Muscle layer of colon (tissue), 2 donors: ENCODE results near the gene NEDD4L.

Experiments
- H3K27ac ChIP-seq: one replicate; pipeline ENCODE4 v1.7.0; 2013; ENCODE audit warnings: low read depth, mild to moderate bottlenecking, low read length, moderate library complexity
- H3K27me3 ChIP-seq, 2 donors: one replicate each; pipeline ENCODE4 v1.7.0; 2013; ENCODE audit warnings: low read length in 2 of 2, mild to moderate bottlenecking in 2 of 2; ENCODE audit not compliant: insufficient read depth in 2 of 2, control insufficient read depth in 1 of 2
- H3K36me3 ChIP-seq: one replicate; pipeline ENCODE4 v1.7.0; 2013; ENCODE audit warnings: mild to moderate bottlenecking, low read length; ENCODE audit not compliant: insufficient read depth
- H3K4me1 ChIP-seq: one replicate; pipeline ENCODE4 v1.7.0; 2013; ENCODE audit warnings: mild to moderate bottlenecking, low read length; ENCODE audit not compliant: insufficient read depth
- H3K4me3 ChIP-seq, 2 donors: one replicate each; pipeline ENCODE4 v1.7.0; 2013; ENCODE audit warnings: low read length in 2 of 2, low read depth in 1 of 2, mild to moderate bottlenecking in 1 of 2, moderate library complexity in 1 of 2
- H3K9ac ChIP-seq: one replicate; pipeline ENCODE4 v1.7.0; 2013; ENCODE audit warnings: low read length
- H3K9me3 ChIP-seq: one replicate; pipeline ENCODE4 v1.7.0; 2013; ENCODE audit warnings: mild to moderate bottlenecking, low read length
- donor health status: abdominal sarcoma.
- donor health status: Adenocarcinoma of cecum.

NEDD4L gene

DNA sequence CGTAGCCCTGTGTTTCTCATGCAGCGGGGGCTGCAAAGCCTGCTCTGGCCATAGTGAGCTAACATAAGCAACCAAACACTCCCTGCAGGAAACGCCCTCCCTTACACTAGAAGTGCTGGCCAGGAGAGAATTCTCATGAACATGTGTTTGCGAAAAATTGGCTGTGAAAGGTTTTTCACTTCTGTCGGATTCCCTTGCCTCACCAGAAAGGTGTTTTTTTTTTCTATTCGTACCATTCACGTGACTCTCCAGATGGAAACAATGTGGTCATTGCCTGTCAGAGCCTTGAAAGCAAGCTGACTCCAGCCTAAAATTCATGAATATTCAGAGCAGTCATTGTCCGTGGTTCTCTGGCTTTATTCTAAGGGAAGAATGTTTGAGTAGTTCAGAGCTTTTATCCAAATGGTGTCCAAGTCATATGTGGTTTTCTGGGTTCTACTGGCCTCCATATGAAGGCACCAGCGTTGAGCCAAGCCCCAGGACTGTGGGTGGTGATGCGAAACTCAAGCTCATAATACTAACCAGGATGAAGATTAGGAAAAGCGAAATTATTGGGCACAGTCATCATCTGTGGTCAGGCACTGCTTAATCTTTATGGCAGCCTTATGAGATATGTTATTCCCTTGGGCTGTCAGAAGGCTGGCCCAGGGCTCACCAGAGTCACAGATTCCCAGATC, 348.4 kb downstream of the NEDD4L start:
- H3K9ac ChIP-seq, result no peak overlapping the region

DNA sequence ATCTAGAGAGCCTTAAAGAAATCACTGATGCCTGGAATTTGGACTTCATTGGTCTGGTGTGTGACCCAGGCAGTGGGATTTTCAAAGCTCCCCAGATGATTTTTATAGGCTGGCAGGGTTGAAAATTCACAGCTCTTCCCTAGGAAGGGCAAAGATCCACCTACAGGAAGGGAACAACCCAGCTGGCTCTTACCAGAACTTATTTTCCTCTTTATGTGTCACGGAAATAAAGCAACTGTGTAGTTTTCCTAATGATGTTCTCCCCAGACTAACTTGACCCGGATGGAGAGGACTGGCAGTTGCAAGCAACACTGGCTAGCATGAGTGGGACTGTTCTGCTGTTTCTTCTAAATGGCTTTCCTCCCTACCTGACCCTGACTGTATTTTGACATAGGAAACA, 349.3 kb downstream of the NEDD4L start:
- Histone ChIP-seq H3K4me1 (peaks cover 52% of the 10 kb centered on the region), H3K27me3 (no peaks in the 10 kb centered on the region), H3K9ac (no peak overlapping the region), H3K27ac (peak overlapping the region; percentile 16), H3K4me3 (no peak overlapping the region), H3K9me3 (no peaks in the 10 kb centered on the region), H3K36me3 (peaks cover 15% of the 10 kb centered on the region)

More for the DNA sequence above, 348.4 kb downstream of the NEDD4L start:
- Histone ChIP-seq H3K27ac (peak overlapping the region; percentile 79), H3K9me3 (no peaks in the 10 kb centered on the region), H3K36me3 (peaks cover 21% of the 10 kb centered on the region), H3K27me3 (no peaks in the 10 kb centered on the region), H3K4me1 (peaks cover 52% of the 10 kb centered on the region), H3K4me3 (no peak overlapping the region)

DNA sequence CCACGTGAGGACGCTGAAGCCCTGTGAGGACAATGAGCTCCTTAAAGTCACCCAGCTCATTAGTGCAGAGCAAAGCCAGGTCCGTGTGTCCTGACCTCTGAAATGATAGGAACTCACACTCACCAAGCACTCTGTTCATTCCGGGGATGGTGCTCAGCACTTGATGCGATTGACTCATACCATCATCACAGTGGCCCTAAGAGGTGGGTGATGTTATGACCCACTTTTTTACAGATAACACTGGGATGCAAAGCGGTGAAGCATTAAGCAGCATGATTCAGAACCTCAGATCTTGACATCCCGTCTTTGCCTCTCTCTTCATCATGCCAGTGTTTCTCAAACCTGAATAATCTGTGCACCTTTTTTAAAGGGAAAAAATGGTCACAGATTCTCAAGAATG, 350.0 kb downstream of the NEDD4L start:
- H3K36me3 ChIP-seq, result peaks cover 9% of the 10 kb centered on the region
- H3K9ac ChIP-seq, result no peak overlapping the region
- H3K27me3 ChIP-seq, result no peaks in the 10 kb centered on the region
- H3K9me3 ChIP-seq, result no peaks in the 10 kb centered on the region
- peaks cover 52% of the 10 kb centered on the region for H3K4me1 ChIP-seq
- H3K4me3 ChIP-seq, result no peak overlapping the region
- H3K27ac ChIP-seq, result peak overlapping the region; percentile 35

DNA sequence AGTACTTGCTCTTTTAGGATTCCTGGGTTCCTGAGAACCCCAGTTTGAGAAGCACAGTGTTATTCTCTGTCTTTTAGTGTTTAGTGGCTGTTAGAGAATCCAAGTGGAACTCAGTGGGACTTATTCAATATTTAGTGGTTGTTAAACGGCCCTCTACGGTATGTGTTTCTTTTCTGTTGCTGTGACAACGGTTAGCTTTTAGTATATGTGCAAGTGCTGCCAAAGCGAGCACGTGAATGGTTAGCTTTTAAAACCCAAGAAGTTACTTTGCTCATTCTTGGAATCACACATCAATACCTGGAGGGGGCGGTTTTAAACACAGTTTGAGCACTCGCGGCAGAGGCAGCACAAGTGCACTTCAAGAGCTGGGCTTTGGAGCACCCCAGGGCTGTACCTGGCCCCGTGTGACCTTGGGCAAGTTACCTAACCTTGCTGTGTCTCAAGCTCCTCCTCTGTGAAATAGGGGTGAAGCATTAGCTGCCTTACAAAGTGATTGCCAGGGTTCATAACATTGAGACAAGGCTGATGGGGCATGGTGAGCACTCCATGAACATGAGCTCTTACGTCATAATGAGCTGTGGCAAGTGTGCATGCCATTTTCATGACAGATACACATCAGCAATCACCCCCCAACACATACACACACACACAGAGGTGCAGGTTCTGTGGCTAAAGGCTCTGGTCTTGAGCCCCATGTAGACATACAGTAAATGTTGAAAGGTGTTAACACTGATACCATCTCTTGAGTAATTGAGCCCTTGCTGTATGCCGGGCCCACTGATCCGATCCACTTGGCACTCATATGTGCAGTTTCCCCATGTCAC, 350.8 kb downstream of the NEDD4L start:
- Histone ChIP-seq H3K9me3 (no peaks in the 10 kb centered on the region), H3K27ac (peak overlapping the region; percentile 35), H3K4me3 (no peak overlapping the region), H3K36me3 (peaks cover 9% of the 10 kb centered on the region), H3K27me3 (no peaks in the 10 kb centered on the region), H3K9ac (no peak overlapping the region), H3K4me1 (peaks cover 50% of the 10 kb centered on the region)

DNA sequence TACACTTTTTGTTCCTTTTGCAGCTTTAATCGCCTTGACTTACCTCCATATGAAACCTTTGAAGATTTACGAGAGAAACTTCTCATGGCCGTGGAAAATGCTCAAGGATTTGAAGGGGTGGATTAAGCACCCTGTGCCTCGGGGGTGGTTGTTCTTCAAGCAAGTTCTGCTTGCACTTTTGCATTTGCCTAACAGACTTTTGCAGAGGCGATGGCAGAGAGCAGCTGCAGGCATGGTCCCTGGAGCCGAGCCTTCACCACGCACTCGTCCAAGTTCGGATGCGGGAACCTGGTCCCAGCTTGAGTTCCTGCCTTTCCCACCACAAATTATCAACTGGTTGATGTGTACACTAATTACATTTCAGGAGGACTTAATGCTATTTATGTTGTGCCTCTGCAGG, 352.1 kb downstream of the NEDD4L start:
- Histone ChIP-seq H3K9me3 (no peaks in the 10 kb centered on the region), H3K27me3 (no peaks in the 10 kb centered on the region), H3K9ac (no peak overlapping the region), H3K36me3 (peaks cover 9% of the 10 kb centered on the region), H3K27ac (no peak overlapping the region), H3K4me1 (peaks cover 37% of the 10 kb centered on the region), H3K4me3 (no peak overlapping the region)

DNA sequence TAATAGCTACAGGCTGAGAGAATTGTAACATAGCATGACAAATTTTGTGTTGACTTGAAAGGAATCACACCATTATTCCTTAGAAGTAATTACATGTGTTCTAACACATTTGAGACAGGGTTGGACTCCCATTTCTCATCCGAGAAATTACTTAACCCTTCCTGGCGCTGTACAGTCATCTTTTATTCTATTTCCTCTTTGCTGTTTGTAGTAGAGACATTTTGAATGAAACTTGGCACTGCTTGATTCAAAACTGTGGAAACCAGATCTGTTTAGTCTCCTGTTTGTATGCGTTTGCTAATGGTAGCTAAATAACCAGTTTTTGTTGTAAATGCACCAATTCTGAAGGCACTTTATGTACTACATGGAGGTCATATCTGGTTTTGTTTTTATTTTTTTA, 352.9 kb downstream of the NEDD4L start:
- H3K9me3 ChIP-seq, result no peaks in the 10 kb centered on the region
- peaks cover 9% of the 10 kb centered on the region for H3K36me3 ChIP-seq
- no peak overlapping the region for H3K9ac ChIP-seq
- no peak overlapping the region for H3K27ac ChIP-seq
- H3K4me3 ChIP-seq, result no peak overlapping the region
- peaks cover 31% of the 10 kb centered on the region for H3K4me1 ChIP-seq
- H3K27me3 ChIP-seq, result no peaks in the 10 kb centered on the region

DNA sequence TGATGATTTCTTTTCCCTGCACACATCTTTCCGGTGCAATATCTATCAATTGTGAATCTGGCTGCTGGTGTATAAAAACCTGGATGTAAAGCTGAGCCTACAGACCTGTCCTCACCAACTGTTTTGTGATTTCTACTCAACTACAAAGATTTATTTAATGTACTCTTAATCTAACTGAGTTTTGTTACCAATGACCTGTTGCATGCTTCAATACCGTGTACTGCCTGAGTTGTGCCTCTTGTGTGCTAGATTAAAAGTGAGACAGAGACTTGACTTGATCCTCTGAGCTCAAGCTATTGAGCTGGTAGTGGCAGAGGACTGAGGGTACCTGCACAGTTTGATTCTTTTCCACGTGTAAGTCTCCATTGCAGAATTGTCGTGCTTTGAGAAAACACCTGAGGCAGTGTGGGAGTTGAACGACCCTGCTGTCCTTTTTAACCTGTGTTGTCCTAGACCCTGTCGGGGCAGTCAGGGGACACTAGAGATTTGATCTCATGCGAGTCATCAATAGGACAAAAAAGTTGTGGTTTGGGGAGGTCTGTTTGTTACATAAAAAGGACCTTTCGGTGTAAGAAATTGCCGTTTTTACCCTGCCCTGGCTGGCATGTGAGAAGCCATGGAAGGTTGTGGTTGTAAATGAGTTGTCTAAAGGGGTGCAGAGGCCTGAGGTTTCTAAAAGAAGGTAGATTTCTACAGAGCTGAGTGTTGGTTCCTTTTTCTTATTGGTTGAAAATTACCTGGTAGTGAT, 353.5 kb downstream of the NEDD4L start:
- Histone ChIP-seq H3K4me3 (no peak overlapping the region), H3K27ac (no peak overlapping the region), H3K9ac (no peak overlapping the region), H3K9me3 (no peaks in the 10 kb centered on the region), H3K4me1 (peaks cover 31% of the 10 kb centered on the region), H3K27me3 (no peaks in the 10 kb centered on the region), H3K36me3 (peaks cover 9% of the 10 kb centered on the region)

DNA sequence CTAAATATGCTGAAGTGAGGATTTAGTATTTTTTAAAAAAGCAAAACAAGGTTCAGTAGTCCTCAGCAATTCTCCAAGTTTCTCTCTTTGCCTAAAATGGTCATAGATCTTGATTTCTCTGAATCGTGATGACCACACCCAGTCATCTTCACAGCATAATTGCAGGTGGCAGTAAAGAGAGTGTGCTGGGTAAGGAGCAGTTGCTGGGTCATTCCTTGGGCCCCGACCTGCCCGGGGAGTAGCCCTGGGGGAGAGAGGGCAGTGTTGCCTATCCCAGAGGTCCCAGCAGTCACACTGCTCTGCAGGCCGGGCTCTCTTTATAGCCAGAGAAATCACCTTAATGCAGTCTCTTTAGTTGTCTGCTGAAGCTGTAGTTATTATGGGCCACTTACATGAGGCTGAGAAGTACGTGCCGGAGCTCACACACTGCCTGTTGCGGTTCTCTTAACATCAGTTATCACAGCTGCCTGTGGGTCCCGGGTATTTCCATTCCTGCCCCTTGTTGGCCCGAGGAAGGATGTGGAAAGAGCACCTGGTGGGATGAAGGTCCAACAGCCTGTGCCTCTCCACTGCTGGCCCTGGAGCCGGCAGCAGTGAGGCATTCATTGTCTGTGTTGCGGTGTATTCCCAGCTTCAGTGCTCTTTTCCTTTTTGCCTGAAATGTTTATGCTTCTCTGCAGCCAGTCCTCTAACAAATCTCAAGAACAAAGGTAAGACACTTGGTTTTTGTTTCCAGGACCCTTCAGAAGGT, 354.8 kb downstream of the NEDD4L start:
- H3K36me3 ChIP-seq, result peaks cover 9% of the 10 kb centered on the region
- no peaks in the 10 kb centered on the region for H3K27me3 ChIP-seq
- peaks cover 31% of the 10 kb centered on the region for H3K4me1 ChIP-seq
- H3K4me3 ChIP-seq, result no peak overlapping the region
- no peak overlapping the region for H3K27ac ChIP-seq
- H3K9me3 ChIP-seq, result no peaks in the 10 kb centered on the region
- no peak overlapping the region for H3K9ac ChIP-seq

DNA sequence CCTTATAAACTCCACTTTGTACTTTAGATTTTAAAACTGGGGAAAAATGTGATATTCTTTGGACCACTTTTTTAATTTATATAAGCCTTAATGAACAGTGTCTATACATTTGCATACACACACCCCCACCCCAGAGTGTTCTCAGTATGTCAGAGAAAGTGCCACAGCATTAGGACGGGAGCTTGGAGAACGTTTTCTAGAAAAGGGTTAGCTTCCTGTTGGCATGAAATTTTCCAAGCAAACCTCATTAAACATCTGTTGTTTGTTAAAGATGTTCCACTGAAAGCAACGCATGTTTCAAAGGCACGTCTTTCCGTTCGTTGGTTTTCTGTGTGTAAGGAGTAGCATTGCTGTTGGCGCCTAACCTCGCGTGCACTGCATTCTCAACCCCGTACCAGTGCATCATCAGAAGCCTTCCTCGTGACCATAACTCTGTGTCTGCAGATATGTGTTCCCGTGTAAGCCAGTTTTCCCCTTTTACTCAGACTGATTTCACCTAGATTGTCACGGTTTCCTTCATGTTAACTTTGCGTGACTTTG, 356.4 kb downstream of the NEDD4L start:
- no peaks in the 10 kb centered on the region for H3K27me3 ChIP-seq
- no peaks in the 10 kb centered on the region for H3K9me3 ChIP-seq
- no peak overlapping the region for H3K4me3 ChIP-seq
- no peak overlapping the region for H3K27ac ChIP-seq
- peaks cover 9% of the 10 kb centered on the region for H3K36me3 ChIP-seq
- H3K9ac ChIP-seq, result no peak overlapping the region
- peaks cover 23% of the 10 kb centered on the region for H3K4me1 ChIP-seq

DNA sequence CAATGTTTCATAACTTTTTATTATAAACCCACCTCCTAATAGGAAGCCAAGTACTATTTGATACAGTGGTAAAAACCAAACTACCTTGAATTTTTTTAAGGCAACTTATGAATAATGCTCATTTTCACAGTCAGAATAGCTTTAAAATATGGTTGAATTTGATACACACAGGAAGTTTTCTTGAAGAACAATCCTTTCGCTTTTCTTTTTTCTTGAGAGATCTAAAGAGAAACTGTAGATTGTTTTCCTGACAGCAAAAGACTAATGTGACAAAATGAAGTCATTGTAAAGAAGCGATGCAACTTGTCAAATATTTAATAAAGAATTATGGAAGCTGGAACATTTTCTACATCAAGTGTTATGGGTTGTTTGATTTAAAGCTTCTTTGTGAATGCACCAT, 357.2 kb downstream of the NEDD4L start:
- H3K27ac ChIP-seq, result no peak overlapping the region
- no peak overlapping the region for H3K9ac ChIP-seq
- H3K4me1 ChIP-seq, result peaks cover 23% of the 10 kb centered on the region

DNA sequence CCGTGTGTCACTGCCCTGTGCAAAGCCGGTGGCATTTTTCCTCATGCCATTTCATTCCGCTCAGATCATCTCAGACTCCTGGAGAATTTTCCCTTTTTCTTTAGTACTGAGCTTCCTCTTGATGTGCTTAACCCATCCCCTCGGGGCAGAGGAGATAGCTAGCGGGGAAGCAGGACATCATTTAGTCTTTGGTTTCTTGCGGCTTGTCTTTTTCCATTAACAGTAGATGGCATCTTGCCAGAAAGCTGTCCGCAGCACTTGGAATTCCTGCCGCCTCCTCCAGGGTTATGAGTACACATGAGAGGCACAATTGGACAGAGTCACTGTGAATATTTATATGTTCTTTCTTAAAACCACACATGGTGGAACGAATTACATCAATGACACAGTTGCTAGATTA, 358.2 kb downstream of the NEDD4L start:
- Histone ChIP-seq H3K27ac (no peak overlapping the region), H3K9ac (no peak overlapping the region), H3K9me3 (no peaks in the 10 kb centered on the region), H3K36me3 (peaks cover 4% of the 10 kb centered on the region), H3K4me3 (peak overlapping the region in 1 of 2 donors; percentile 17), H3K27me3 (no peaks in the 10 kb centered on the region), H3K4me1 (peaks cover 23% of the 10 kb centered on the region)

More for the DNA sequence above, 357.2 kb downstream of the NEDD4L start:
- Histone ChIP-seq H3K36me3 (peaks cover 9% of the 10 kb centered on the region), H3K4me3 (no peak overlapping the region), H3K27me3 (no peaks in the 10 kb centered on the region), H3K9me3 (no peaks in the 10 kb centered on the region)
